ENCODE results near the gene RAD51B.
"Not testable (repeated sequence)": the region's sequence is repeated elsewhere in the genome, so short reads cannot be mapped to it uniquely, and the experiment has no call there.

The RAD51B gene

GRCh38 chr14:68186500-68187276, 367.1 kb downstream of the RAD51B start:
- DNase-seq, result not testable (repeated sequence)

GRCh38 chr14:68188174-68188573, 368.6 kb downstream of the RAD51B start:
- DNase-seq, result no peak

DNA sequence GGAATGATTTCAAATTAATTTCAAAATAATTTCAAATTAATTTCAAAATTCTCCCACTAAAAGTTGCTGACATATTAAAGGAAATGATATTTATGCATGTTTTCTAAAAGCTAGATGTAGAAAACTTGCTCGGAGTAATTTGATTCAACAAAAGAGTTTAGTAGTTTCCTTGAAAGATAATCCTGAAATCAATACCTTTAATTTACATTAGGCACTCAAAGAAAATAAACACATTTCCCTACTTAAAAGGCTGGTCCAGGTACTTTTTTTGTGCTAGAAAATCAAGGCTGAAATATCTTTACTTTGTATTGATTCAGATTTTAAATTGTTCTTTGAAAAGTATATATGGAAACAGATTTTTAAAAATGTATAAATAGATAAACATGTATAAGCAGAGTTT, 370.5 kb downstream of the RAD51B start:
- no peak for DNase-seq

- no peak for DNase-seq
Measured at GRCh38 chr14:68191567-68192321, 372.2 kb downstream of the RAD51B start.

DNA sequence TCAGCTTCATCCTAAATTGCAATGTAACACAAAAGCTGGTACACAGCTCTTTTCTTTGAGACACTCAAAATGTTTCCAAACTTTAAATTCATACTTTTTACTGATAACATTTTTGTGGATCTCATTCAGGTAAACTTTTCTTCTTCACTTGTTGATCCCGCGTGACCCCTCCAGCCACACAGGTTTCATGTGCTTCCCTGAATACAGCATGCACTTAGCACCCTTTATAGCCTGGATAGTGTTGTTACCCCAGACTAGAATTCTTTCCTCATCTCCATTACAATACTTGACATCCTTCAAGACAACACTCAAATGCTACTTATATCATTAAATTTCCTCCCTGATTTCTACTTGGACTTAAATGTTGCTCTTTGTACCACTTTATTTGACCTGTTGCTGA, 373.4 kb downstream of the RAD51B start:
- DNase-seq, result no peak

- no peak for DNase-seq
Measured at GRCh38 chr14:68193970-68194681, 374.5 kb downstream of the RAD51B start.

GRCh38 chr14:68195126-68195525, 375.5 kb downstream of the RAD51B start:
- DNase-seq, result no peak

- no peak for DNase-seq
Measured at GRCh38 chr14:68198713-68199495, 379.3 kb downstream of the RAD51B start.

DNA sequence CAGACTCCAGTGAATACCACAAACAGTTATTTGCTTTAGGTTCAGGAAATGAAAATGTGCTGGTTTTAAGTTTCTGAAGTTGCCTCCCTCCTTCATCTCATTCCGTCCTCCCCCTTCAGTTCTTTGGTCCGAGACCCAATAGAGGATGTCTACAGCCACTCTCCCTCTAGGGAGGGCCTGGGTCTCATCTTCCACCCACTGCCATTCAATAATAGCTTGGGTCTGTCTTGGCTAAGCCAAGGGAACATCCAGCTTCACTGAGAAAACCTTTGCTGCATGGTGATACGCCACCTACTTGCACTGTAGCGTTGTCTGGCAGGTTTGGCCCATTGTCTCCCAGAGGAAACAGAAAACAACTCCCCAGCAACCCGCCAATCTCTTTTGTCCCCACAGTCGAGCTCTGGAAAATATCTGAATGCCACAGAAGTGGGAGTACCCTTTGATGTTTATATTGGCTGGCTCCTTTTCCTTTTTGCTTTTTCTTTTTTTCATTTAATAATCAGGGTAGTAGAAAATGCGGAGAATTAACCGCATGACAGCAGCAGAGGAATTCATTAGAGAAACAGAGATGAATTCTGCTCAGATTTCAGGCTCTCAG, 380.1 kb downstream of the RAD51B start:
- DNase-seq, result no peak

DNA sequence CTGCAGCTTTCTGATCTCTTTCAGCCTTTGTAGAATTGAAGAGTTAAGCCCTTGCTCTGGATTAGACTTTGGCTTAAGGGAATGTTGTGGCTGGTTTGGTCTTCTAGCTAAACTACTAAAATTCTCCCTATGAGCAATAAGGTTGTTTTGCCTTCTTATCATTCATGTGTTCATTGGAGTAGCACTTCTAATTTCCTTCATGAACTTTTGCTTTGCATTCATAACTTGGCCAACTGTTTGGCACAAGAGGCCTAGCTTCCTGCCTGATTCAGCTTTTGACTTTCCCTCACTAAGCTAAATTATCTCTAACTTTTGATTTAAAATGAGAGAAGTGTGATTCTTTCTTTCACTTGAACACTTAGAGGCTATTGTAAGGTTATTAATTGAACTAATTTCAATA, 384.3 kb downstream of the RAD51B start:
- no peak for DNase-seq

DNA sequence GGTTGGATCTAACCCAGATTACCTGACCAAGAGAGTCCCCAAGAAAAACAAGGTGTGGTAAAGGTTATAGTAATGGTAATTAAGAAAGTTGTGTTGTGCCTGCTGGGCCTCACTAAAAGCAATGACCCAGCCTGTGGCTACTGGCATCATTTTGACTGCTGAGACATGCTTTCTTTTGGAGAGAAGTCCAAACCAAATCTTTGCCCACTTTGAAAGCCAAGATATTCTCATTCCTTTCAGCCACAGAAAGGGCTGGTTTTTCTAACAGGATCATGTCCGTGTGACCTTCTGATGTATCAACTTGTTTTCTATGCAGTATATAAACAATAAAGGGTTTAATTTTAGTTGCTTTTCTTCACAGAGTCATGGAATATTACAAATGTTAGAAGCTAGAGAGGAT, 388.6 kb downstream of the RAD51B start:
- no peak for DNase-seq

- DNase-seq, result peak; percentile 14
Measured at GRCh38 chr14:68208626-68209317, 389.2 kb downstream of the RAD51B start.

GRCh38 chr14:68210729-68211299, 391.2 kb downstream of the RAD51B start:
- peak; percentile 75 for DNase-seq

GRCh38 chr14:68211421-68211820, 391.8 kb downstream of the RAD51B start:
- no peak for DNase-seq

GRCh38 chr14:68211886-68212285, 392.3 kb downstream of the RAD51B start:
- no peak for DNase-seq

- no peak for DNase-seq
Measured at GRCh38 chr14:68212361-68212760, 392.8 kb downstream of the RAD51B start.

DNA sequence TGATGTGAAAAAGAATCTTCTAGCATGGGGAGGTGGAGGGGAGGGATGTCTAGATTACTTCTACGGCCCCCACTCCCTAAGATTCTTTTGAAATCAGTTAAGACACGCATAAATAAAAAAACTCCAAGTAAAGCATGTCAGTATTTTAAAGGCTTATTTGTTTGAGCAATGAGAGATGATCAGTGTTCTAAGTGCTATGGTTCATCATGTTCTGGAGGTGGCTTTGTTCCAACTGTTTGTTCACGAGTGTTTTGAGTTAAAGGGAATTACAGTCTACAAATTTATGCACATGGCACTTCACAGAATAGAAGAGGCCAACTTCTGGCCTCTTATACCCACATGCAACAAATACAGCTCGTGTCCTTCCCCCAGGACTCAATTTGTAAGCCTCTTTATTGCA, 394.9 kb downstream of the RAD51B start:
- no peak for DNase-seq

GRCh38 chr14:68215629-68216028, 396.1 kb downstream of the RAD51B start:
- DNase-seq, result no peak

DNA sequence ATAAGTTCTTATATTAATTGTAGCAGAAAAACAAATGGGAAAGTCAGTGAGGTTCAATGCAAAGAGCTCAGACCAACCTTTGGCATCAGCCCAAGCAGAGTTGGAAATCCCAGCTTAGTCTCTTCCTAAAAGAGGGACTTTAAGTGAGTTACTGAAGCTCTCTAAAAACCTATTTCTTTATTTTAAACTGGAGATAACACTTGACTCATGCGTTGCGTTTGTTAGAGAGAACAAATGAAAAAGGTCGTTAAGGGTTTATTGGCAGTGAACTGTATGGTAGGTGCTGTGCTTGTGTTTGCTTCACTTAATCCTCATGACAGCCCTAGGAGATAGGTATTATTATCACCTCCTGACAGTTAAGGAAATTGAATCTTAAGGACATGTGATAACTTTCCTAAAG, 396.5 kb downstream of the RAD51B start:
- DNase-seq, result no peak

DNA sequence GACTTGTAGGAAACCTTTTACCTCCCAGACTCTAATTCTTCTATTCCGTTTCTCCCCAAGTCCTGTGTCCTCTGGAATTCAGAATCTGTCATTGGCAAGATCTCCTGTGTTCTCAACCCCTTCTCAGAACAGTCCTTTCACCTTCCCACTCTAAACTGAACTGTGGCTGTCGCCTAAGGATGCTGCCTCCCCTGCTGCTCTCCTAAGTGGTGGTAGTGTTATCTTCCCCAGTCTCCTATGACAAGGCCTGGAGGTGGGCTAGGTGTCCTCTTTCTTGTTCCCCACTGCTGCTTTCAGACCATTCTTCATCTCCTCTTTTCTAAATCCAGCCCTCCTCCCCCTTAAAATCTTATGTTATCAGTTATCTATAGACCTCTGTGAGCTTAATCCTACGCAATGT, 397.4 kb downstream of the RAD51B start:
- no peak for DNase-seq

GRCh38 chr14:68217791-68218340, 398.3 kb downstream of the RAD51B start:
- DNase-seq, result no peak

All from CD4-positive, alpha-beta T cell treated with Interleukin-17A for 1 hour (primary cell).